HepG2 (cell line): Measurements from ENCODE around the gene SMIM41. TPM values are rescaled to one million over a fixed set of nuclear protein-coding genes. Genes with fewer than 3 reads are reported as not detected.
A peak's percentile ranks its signal among the peaks of the same experiment; 100 is the strongest.

Source experiments
- AHDC1 ChIP-seq: sonication (generic); formaldehyde crosslinking; IDR thresholded peaks from 2 replicates; pipeline ENCODE4 v1.5.1; 2020; ENCODE audit warnings: mild to moderate bottlenecking, missing genetic modification reagents, borderline replicate concordance
- ARID2 ChIP-seq: sonication (generic); formaldehyde crosslinking; IDR thresholded peaks from 2 replicates; pipeline ENCODE4 v1.8.1; 2022; ENCODE audit warnings: mild to moderate bottlenecking, missing genetic modification reagents, borderline replicate concordance
- BORCS8-MEF2B ChIP-seq: sonication (generic); formaldehyde crosslinking; IDR thresholded peaks from 2 replicates; pipeline ENCODE4 v1.8.0; 2022; ENCODE audit warnings: mild to moderate bottlenecking, missing genetic modification reagents
- CTCF ChIP-seq: sonication (generic); formaldehyde crosslinking; IDR thresholded peaks from 2 replicates; pipeline ENCODE4 v1.5.0; 2020; ENCODE audit warnings: mild to moderate bottlenecking, missing genetic modification reagents, moderate library complexity
- HMG20B ChIP-seq: conservative IDR thresholded peaks from 2 replicates; pipeline ENCODE4 v1.6.1; 2016; ENCODE audit warnings: missing genetic modification reagents, missing compliant biosample characterization
- HNRNPL ChIP-seq: fragments of 200-400 bp; formaldehyde crosslinking; IDR thresholded peaks from 2 replicates; pipeline ENCODE4 v1.6.1; 2017; ENCODE audit warnings: mild to moderate bottlenecking, low read depth, low read length
- MXD1 ChIP-seq: sonication (generic); formaldehyde crosslinking; IDR thresholded peaks from 2 replicates; pipeline ENCODE4 v1.4.0; 2020; ENCODE audit warnings: mild to moderate bottlenecking, missing genetic modification reagents
- MYNN ChIP-seq: sonication (generic); formaldehyde crosslinking; IDR thresholded peaks from 2 replicates; pipeline ENCODE4 v1.4.0; 2020; ENCODE audit warnings: mild to moderate bottlenecking, low read depth, missing genetic modification reagents
- RBM39 ChIP-seq: fragments of 200-400 bp; formaldehyde crosslinking; IDR thresholded peaks from one replicate; pipeline ENCODE4 v1.6.1; 2018; ENCODE audit warnings: antibody characterized with exemption, mild to moderate bottlenecking, low read depth, low read length; ENCODE audit not compliant: poor library complexity, severe bottlenecking
- REST ChIP-seq, 2 experiments: IDR thresholded peaks; 2 replicates each; pipeline ENCODE4 v1.6.1; 2011 to 2012; ENCODE audit warnings: low read length in 2 of 2, borderline replicate concordance in 1 of 2, low read depth in 1 of 2, mild to moderate bottlenecking in 1 of 2, moderate library complexity in 1 of 2
- SOX5 ChIP-seq: IDR thresholded peaks from 2 replicates; pipeline ENCODE4 v1.6.1; 2016; ENCODE audit warnings: borderline replicate concordance
- ZNF33B ChIP-seq: sonication (generic); formaldehyde crosslinking; IDR thresholded peaks from 2 replicates; pipeline ENCODE4 v1.5.1; 2020; ENCODE audit warnings: mild to moderate bottlenecking, missing genetic modification reagents
- ZNF563 ChIP-seq: sonication (generic); formaldehyde crosslinking; IDR thresholded peaks from 2 replicates; pipeline ENCODE4 v1.8.0; 2022; ENCODE audit warnings: mild to moderate bottlenecking, moderate library complexity, missing genetic modification reagents
- ZSCAN25 ChIP-seq: sonication (generic); formaldehyde crosslinking; IDR thresholded peaks from 2 replicates; pipeline ENCODE4 v1.8.0; 2022; ENCODE audit warnings: mild to moderate bottlenecking, missing genetic modification reagents
- polyA plus RNA-seq, 8 experiments: library from polyadenylated mRNA; depleted of rRNA in 3 of 8; stranded (reverse) in 7 of 8; unstranded in 1 of 8; fragments of >200 nt; fragmentation: Illumina TruSeq in 4 of 8; extraction: Trizol in 4 of 8; gene quantifications; 2 replicates each; pipeline versions ENCODE4 v1.2.1 to v1.2.3, GENCODE V29; 2011 to 2016; ENCODE audit warnings: low read depth in 4 of 8, missing spikeins in 1 of 8, mixed read lengths in 1 of 8; ENCODE audit not compliant: insufficient read depth in 1 of 8
- total RNA-seq, 5 experiments: library from RNA; depleted of rRNA; stranded (reverse); fragments of >200 nt; fragmentation: Illumina TruSeq; extraction: Trizol; gene quantifications; 2 replicates each; pipeline ENCODE4 v1.2.3, GENCODE V29; 2016; ENCODE audit warnings: low read depth in 1 of 5

SMIM41 gene
- total and polyA plus RNA-seq, 2 of the 13 experiments (the other 11 are each of a cell fraction or from before 2014, with no cell fraction given), result not detected

GRCh38 chr12:52037248-52037861, 42.1 kb upstream of the SMIM41 start (continued):
- TF ChIP-seq ARID2 (CRISPR knock-in tag), result no peak
- TF ChIP-seq REST (IDR thresholded peaks at IDR 0.05; ENCODE audit: borderline replicate concordance in 1 of 2, low read depth in 1 of 2, low read length in 2 of 2), result no peak
- no peak for TF ChIP-seq BORCS8-MEF2B (CRISPR knock-in tag)
- TF ChIP-seq HNRNPL, result no peak
- TF ChIP-seq AHDC1 (CRISPR knock-in tag), result no peak
- no peak for TF ChIP-seq HMG20B
- no peak for TF ChIP-seq ZSCAN25 (CRISPR knock-in tag)
- 0 out of 2 replicates have a peak, but pooled peaks have one; percentile 6 for TF ChIP-seq MXD1 (CRISPR knock-in tag)
- peak; percentile 29 for TF ChIP-seq RBM39
- TF ChIP-seq SOX5 (CRISPR knock-in tag), result no peak
- peak; percentile 23; the same call in 1 of the 2 replicates for TF ChIP-seq CTCF (CRISPR knock-in tag)
- TF ChIP-seq ZNF563 (CRISPR knock-in tag), result 0 out of 2 replicates have a peak, but pooled peaks have one; percentile 36
- TF ChIP-seq ZNF33B (CRISPR knock-in tag), result no peak
- TF ChIP-seq MYNN (CRISPR knock-in tag), result no peak
